Cardiac septum (tissue), 1 donor: Measurements from ENCODE around the gene PAX2. TPM values are rescaled to one million over a fixed set of nuclear protein-coding genes. Genes with fewer than 3 reads are reported as not detected.

Experiments
- DNase-seq: peaks from one replicate; pipeline ENCODE4 v3.0.0-alpha.2; 2020; ENCODE audit warnings: low spot score
- intact Hi-C: fragments of 100-400 bp; cut with DNase I; formaldehyde crosslinking; loops from one replicate; pipeline ENCODE4 v1.14.0; 2022
- total RNA-seq: library from RNA; stranded (reverse); fragmentation: NEBNext Ultra II Directional; extraction: Animal tissue kit (Norgen Biotek cat#: 25700); gene quantifications from one replicate; pipeline ENCODE4 v1.2.1, GENCODE V29; 2021
- donor health status: DM: no; HTN: no; CAD: no.

Gene PAX2
- total RNA-seq, 1 donor from 2014 or later: not detected

- intact Hi-C loops: no loop called here
- DNase-seq: no peak
These were observed 62.0 kb downstream of the PAX2 start for GRCh38 chr10:100807241-100807951.

GRCh38 chr10:100808876-100809275 is 63.5 kb downstream of the PAX2 start:
- intact Hi-C loops: no loop called here
- no peak for DNase-seq

GRCh38 chr10:100810091-100810834 is 64.9 kb downstream of the PAX2 start:
- no peak for DNase-seq
- intact Hi-C loops: no loop called here

GRCh38 chr10:100810835-100811116 is 65.4 kb downstream of the PAX2 start:
- DNase-seq: no peak
- intact Hi-C loops: no loop called here

- intact Hi-C loops: no loop called here
- no peak for DNase-seq
These were observed 65.9 kb downstream of the PAX2 start for GRCh38 chr10:100811261-100811660.

GRCh38 chr10:100811752-100812750 is 66.7 kb downstream of the PAX2 start:
- intact Hi-C loops: no loop called here
- no peak for DNase-seq

- no peak for DNase-seq
- intact Hi-C loops: no loop called here
These were observed 67.6 kb downstream of the PAX2 start for GRCh38 chr10:100812978-100813377.

- DNase-seq: no peak
- intact Hi-C loops: no loop called here
These were observed 69.5 kb downstream of the PAX2 start for GRCh38 chr10:100814751-100815474.

GRCh38 chr10:100816671-100817070 is 71.3 kb downstream of the PAX2 start:
- intact Hi-C loops: no loop called here
- DNase-seq: no peak

- intact Hi-C loops: no loop called here
- peak; percentile 55 for DNase-seq
These were observed 72.0 kb downstream of the PAX2 start for GRCh38 chr10:100817268-100817839.

GRCh38 chr10:100819424-100819823 is 74.0 kb downstream of the PAX2 start:
- DNase-seq: no peak
- intact Hi-C loops: no loop called here

GRCh38 chr10:100823194-100823593 is 77.8 kb downstream of the PAX2 start:
- no peak for DNase-seq
- intact Hi-C loops: no loop called here

- peak; percentile 68 for DNase-seq
- intact Hi-C loops: no loop called here
These were observed 79.5 kb downstream of the PAX2 start for GRCh38 chr10:100824886-100825285.

- DNase-seq: peak; percentile 22
- intact Hi-C loops: no loop called here
These were observed 80.0 kb downstream of the PAX2 start for GRCh38 chr10:100825325-100825875.

GRCh38 chr10:100826031-100826651 is 80.8 kb downstream of the PAX2 start:
- peak; percentile 49 for DNase-seq
- intact Hi-C loops: no loop called here

- intact Hi-C loops: no loop called here
- DNase-seq: peak; percentile 64
These were observed 81.2 kb downstream of the PAX2 start for GRCh38 chr10:100826661-100826982.

- DNase-seq: peak; percentile 57
- intact Hi-C loops: no loop called here
These were observed 81.8 kb downstream of the PAX2 start for GRCh38 chr10:100826983-100827818.
